ENCODE measurements around the gene SCMH1.
"Not testable (repeated sequence)": the region's sequence is repeated elsewhere in the genome, so short reads cannot be mapped to it uniquely, and the experiment has no call there.

The SCMH1 gene

DNA sequence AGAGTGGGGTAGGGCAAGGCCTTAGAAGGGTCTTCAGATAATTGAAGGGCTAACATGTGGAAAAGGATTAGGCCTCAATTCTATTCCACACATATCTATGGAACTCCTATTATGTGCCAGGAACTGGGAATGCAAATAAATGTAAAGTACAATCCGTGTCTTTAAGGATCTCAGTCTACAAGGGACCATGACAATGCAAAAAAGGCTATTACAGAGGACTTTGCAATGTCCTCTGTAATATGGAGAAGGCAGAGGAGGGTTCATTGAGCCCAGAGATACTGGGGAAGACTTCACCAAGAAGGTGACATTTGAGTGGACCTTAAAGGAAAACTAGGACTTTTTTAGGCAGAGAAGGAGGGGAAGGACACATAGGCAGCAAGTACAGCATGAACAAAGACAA is 4.5 kb upstream of the SCMH1 start:
- DNase-seq: no peak

DNA sequence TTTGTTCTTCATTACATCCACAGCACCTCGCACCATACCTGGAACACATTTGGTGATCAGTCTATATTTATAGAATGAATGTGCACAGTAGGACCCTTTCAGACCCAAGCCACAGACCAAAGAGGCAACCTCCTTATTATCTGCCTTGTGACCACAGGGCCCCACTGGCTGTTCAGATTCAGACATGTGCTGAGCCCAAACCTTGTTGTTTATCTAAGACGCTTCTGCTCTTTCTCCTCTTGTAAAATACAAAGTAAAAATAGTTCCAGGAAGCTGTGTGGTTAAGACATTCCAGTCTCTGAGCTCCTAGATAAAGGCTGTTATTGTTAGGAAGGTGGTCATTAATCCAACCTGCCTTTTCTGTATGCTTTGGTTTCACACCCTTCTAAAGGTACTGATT is 3.6 kb upstream of the SCMH1 start:
- no peak for DNase-seq

DNA sequence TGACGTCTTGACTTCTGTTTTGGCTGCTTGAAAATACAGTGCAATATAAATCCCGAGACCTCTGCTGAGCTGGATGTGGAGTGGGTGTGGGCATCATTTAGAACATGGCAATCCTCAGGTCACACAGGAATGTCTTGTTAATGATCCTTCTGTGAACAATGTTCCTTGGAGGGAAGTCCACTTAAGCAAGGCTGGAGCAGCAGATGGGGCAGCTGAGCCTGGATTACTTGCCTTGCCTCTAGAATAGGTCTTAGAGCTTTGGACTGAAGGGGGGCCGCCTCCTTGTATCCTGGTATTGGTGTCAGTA is 926 bp upstream of the SCMH1 start:
- no peak for DNase-seq

DNA sequence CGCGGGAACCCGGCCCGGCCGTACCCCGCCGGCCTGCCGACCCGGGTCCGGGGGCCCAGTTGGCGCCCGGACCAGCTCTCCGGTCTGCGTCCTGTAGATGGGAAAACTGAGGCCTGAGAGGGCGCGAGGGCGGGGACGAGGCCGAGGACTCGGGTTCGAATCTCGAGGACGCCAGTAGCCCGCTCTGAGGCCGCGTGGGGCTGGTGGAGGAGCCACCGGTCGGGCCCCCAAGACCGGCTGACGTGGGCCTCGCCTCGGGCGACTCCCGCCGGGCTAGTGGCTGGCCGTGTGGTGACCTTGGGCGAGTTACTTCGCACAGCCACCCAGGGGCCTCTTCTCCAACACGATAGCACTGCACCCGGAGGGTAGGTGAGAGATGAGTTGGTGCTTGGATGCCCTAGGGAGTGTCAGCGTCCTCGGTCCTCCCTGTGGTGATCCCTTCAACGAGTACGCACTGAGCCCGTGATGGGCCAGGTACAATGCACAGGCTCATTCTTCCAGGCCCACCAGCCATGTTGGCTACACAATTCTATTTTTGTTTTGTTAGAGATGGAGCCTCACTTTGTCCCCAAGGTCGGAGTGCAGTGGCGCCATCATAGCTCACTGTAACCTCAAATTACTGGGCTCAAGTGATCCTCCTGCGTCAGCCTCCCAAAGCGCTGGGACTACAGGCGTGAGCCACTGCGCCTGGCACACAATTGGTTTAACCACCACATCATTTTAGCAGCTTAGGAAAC is 404 bp upstream of the SCMH1 start:
- DNase-seq: no peak

DNA sequence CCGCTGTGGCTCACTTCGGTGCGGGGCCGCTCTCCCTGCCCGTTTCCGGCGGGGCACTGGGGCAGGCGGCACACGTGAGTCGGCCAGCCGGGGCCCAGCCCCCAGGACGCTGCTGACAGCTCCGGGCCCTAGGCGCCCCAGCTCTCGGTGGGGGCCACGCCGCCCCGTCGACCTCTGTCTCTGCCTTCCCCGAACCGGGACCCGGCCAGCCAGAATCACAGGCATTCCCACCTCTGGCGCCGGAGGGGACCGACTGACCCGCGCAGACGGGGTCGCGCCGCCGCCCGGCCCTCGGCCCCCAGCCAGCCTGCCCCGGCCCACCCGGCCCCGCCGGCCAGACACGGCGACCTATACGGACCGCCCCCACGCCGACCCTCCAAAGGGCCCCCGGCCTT is 755 bp downstream of the SCMH1 start:
- peak; percentile 30 to 45 for DNase-seq

DNA sequence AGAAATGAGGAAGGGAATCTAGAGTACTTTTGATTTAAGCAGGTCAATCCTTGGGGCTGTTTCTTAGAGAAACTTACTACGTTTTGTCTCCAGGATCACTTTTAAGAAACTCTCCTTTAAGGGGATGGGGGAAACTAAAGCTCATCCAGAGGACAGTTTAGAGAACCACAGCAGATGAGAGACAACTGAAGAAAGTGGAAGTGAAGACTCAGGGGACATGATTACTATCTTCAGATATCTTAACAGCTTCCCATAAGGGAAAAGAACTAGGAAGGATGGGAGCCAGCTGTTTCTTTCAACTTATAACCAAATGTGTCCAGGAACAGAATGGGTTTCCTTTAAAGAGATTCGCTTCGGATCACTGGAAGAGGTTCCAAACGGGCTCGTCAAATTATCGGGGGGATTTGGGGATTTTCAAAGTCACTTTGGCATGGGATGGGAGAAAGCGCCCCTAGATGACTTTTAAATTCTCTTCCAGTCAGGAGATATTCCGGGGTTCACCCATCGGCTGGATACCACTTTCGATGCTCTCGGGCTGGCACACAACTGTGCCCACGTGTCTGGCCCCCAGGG is 1.2 kb downstream of the SCMH1 start:
- DNase-seq: no peak

DNA sequence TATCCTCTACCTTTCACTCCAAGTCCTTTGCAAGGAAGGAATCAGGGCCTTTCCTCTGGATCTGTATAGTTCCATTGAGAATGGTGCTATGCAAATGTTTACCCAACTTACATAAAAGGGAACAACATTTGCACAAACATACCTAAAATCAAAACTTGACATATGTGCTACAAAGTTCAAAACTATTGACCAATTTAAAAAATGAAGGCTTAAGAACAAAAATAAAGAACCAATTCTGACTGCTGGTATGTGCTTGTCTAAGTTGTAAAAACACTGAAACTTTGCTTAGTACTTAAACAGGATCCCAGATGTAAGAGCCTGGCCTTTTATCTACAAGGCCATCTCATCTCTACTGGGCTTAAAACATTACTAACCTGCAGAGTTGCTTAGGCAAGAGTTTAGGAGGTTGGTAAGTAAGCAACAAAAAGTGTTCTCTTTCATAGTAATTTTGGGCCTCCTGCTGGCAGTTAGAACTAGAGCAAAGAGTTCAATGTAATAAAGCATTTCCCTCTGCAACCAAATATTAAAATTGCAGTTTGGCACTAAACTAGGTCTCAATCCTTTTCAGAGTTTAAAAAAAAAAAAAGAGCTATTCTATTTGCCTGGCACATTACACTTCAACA is 2.0 kb downstream of the SCMH1 start:
- DNase-seq: no peak

DNA sequence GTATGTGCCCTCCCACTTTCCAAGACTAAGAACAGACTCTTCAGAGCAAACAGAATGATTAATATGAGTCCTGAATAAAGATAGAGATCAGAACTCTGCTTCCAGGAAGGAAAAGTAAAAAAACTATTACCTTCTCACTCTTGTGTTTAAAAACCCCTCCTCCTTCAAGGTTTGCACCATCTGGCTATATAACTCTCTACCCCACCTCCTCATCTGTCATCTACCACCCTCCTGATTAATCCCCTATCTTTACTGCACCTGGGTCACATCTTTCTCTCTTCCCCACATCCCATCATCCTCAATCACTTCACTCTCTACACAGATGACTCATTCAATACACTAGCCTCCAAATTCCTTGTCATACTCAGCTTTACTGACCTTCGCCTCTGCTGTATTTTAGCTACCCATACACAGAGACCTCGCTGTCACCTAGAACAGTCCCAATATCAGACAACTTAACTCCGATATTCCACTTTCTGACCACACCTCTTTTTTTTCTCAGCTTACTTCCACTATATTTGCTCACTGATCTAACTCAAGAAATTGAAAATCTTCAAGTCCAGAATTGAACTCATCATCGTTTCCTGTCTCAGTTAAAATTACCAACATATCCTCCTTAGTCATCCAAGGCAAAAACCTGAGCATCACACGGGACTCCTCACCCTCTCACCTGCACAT is 3.7 kb downstream of the SCMH1 start:
- DNase-seq: no peak

DNA sequence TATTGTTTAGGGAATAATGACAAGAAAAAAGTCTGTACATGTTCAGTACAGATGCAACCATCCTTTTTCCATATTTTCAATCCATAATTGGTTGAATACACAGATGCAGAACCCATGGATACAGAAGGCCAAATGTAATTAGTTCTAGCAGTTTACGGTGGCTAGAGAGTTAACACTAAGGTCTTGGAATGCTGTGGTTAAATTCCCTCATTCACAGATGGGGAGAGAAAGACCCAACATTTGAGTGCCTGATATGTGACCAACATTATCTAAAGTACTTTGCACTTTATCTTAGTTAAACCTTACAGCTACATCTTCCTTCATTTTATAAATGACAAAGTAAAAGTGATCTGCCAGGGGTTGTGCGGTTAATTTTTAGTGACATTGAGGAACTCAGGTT is 5.3 kb downstream of the SCMH1 start:
- DNase-seq: no peak

DNA sequence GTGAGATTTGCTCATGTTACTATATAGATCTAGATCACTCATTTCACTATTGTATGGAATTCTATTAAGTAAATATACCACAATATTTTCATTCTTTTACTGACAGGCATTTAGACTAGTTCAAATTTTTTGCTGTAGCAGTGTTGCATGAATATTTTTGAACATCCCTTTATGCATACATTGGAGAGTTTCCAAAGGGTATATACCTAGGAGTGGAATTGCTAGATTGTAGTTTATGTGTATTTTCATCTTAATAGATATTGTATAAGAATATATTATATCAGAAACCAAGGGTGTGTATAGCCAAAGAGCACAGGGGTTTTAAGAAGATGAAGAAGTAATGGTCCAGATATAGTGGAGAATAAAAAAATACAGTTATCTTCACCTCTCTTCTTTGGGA is 6.2 kb downstream of the SCMH1 start:
- no peak for DNase-seq

DNA sequence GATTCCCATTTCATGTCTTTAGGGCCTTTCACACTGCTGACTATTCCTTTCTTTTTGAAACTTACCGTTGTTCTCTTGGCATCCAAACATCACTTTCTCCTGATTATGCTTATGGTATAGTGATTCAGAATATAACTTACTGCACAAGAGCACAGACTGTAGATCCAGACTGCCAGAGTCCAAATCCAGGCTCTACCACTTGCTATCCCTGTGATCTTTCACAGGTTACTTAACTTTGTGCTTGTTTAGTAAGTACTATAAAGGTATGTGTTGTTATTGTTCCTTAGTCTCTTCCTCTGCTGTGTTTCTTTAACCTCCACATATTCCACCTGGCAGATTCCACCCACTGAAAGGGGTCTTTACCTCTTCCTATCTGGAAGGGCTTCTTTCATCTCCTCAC is 8.4 kb downstream of the SCMH1 start:
- no peak for DNase-seq

DNA sequence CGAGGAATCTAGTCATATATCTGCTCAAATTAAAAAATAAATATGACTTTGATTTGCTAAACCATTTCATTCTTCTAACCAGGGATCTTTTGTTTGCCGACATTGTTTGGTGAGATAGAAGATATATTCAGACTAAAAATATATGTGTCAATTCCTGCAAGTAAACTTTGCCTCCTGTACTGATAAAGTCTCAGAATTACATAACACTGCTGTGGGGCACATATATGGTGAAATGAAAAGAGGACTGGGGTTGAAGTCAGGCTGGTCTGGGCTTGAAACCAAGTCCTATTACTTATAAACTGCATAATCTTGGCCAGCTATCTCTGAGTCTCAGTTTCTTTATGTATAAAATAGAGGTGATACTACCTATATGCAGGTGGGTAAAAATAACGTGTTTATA is 9.8 kb downstream of the SCMH1 start:
- DNase-seq: no peak

DNA sequence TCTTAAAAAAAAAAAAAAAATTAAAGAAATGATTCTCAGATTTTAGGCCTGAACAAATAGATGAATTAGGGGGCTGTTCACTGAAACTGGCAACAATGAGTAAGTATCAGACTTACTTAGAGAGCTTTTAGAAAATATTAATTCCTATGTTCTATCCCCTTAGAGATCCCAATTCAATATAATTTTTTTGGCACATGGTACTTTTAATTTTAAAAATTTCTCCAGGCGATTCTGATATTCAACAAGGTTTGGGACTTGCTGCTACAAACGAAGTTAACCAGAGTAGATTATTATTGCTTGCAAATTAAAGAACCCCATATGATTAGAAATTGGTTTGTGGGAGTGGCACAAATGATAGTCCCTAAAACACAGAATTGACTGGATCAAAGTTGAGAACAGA is 11.4 kb downstream of the SCMH1 start:
- no peak for DNase-seq

DNA sequence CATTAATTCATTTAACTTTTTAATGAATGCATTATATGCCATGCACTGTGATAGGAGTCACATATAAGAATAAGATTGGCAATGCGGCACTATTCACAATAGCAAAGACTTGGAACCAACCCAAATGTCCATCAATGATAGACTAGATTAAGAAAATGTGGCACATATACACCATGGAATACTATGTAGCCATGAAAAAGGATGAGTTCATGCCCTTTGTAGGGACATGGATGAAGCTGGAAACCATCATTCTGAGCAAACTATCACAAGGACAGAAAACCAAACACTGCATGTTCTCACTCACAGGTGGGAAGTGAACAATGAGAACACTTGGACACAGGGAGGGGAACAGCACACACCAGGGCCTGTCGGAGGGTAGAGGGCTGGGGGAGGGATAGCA is 12.9 kb downstream of the SCMH1 start:
- not testable (repeated sequence) for DNase-seq

DNA sequence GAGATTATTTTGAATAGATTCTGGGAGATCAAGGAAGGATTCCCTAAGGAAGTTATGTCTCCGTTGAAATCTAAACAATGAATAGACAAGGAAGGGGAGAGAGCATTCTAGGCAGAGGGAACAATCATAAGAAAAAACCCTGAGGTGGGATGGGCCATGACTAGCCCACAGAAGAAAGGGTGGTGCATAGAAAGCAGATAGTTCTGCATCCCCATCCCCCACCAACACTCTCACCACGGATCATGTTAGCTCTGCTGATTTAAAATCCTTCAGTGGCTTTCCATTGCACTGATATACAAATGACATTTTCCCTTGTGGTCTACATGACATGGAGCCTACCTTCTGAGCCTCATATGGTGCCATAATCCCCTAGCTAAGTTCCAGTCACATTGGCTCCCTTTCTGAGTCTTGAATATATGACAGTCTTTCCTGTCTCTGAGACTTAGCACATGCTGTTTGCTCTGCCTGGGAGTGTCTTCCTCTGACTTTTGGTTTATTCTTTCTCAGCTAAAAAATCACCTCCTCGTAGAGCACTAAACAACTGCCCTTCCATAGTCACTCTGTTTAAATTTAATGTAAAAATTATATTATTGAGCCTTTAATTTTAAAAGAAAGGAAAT is 15.2 kb downstream of the SCMH1 start:
- no peak for DNase-seq

DNA sequence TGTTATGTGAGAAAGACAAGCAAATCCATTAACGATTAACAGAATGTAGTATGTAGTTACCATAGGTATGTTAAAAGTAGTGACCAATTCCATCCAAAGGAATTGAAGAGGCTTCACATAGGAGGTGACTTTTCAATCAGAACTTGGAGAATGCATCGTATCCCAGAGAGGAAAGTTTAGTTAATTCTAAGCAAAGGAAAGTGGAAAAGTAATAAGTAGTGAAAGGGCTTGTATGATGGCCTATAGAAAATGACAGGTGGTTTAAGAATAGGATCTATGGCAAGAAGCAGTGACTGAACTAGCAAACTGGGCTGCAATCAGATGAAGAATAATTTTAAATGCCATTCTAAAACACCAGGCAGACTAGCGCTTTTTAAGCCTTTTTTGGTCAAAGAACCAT is 16.6 kb downstream of the SCMH1 start:
- DNase-seq: no peak

DNA sequence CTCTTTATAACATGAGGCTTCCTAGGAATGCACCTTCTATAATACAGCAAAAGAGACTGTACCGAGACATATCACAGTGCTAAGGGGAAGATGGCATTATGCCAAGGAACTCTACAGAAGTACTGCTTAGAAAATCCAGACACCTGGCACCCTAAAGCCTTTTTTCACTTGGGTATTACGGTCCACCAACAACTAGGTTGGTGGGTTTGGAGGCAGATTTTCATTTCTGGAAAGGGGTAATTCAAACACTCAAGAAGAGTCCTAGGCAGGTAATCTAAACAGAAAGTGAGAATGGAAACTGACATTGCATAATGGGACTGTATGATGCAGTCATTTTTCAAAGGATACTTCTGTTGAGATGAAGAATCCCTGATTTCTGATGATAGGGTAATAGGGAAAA is 19.6 kb downstream of the SCMH1 start:
- DNase-seq: no peak

DNA sequence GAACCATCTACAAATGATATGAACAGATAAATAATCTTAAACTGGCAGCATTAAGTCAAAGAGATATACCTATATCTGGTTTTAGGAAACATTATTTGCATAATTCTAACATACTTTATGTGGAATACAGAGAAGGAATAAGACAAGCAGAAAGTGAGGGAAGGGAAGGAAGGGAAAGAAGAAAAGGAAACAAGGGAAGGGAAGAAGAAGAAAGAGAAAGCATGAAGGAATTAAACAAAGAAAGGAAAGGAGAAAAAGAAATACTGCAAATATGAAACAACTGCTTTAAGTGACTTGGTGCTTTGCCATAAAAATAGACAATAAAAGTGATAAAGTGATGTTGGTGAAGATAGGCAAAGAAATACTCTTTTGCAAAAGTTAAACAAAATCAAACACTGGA is 20.1 kb downstream of the SCMH1 start:
- no peak for DNase-seq

DNA sequence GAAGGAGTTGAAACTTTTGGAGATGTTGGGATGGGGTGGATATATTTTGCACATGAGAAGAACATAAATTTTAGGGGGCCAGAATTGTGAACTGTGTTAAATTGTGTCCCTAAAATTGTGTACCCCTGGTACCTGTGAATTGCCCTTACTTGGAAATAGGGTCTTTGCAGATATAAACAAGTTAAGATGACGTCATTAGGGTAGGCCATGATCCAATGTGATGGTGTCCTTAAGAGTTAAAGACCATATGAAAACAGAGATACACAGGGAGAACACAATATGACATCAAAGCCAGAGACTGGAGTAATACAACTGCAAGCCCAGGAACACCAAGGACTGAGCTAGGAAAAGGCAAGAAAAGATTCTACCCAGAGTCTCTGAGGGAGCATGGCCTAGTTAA is 24.0 kb downstream of the SCMH1 start:
- no peak for DNase-seq

DNA sequence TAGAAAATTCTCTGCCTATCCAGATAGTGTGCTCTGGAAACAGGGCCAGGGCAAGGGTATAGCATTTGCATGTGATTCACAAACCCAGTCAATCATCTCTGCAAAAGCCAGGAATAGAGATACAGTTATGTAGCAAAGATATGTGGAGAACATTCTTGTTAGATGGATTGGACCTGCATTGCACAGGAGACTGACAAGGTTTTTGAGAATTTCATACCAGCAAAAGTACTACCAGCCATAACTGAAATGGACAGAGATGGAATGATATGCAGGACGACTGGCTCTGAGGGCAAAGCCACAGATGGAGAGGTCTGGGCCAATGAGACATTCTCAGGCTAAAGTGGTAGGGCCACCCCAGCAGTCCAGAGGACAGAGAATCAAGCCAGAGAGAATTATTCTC is 24.7 kb downstream of the SCMH1 start:
- DNase-seq: no peak

DNA sequence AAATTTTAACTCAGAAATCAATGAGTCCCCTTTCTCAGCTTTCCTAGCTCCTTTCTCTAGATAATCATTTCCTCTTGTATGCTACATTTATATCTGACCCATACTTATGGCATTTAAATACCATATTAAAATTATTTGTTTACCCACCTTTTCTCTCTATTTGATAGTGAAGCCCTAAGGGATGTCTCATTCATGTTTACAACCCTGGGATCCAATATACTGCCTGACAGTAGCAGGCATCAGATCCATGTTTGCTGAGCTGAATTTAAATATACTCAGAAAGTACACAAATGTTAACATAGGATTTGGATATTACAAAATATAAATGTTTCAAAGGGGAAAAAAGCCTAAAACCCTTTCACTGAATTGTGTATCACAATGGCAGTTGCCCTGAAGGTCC is 26.5 kb downstream of the SCMH1 start:
- DNase-seq: no peak

DNA sequence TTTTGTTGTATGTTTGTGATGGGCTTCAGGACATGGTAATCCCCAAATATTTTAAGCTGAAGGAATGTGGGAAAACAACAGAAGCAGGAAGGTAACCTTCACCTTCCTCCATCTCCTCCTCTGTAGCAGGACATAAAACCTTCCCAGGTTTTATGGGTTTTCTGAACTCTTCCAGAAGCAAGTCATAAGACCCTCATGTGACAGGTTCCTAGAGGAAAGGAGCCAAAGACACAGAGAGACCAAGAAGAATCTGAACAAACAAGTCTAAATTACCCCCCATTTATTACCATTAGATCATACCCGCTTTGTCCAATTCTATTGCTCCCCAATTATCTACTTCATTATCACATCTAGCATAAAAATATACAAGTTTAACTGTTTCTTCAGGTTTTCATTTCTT is 28.8 kb downstream of the SCMH1 start:
- no peak for DNase-seq

DNA sequence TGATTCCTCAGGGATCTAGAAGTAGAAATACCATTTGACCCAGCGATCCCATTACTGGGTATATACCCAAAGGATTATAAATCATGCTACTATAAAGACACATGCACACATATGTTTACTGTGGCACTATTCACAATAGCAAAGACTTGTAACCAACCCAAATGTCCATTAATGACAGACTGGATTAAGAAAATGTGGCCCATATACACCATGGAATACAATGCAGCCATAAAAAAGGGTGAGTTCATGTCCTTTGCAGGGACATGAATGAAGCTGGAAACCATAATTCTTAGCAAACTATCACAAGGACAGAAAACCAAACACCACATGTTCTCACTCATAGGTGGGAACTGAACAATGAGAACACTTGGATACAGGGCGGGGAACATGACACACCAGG is 30.5 kb downstream of the SCMH1 start:
- DNase-seq: not testable (repeated sequence)

DNA sequence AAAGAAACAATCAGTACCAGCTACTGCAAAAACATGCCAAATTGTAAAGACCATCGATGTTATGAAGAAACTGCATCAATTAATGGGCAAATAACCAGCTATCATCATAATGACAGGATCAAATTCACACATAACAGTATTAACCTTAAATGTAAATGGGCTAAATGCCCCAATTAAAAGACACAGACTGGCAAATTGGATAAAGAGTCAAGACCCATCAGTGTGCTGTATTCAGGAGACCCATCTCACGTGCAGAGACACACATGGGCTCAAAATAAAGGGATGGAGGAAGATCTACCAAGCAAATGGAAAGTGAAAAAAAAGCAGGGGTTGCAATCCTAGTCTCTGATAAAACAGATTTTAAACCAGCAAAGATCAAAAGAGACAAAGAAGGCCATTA is 35.1 kb downstream of the SCMH1 start:
- DNase-seq: not testable (repeated sequence)
